Activated T-cell treated with anti-CD3 and anti-CD28 coated beads for 4 hours (primary cell): Measurements from ENCODE around the gene DDX1.

ENCODE experiments used
- DNase-seq: peaks from one replicate; pipeline ENCODE4 v3.0.0-alpha.2; 2020

DDX1 gene

DNA sequence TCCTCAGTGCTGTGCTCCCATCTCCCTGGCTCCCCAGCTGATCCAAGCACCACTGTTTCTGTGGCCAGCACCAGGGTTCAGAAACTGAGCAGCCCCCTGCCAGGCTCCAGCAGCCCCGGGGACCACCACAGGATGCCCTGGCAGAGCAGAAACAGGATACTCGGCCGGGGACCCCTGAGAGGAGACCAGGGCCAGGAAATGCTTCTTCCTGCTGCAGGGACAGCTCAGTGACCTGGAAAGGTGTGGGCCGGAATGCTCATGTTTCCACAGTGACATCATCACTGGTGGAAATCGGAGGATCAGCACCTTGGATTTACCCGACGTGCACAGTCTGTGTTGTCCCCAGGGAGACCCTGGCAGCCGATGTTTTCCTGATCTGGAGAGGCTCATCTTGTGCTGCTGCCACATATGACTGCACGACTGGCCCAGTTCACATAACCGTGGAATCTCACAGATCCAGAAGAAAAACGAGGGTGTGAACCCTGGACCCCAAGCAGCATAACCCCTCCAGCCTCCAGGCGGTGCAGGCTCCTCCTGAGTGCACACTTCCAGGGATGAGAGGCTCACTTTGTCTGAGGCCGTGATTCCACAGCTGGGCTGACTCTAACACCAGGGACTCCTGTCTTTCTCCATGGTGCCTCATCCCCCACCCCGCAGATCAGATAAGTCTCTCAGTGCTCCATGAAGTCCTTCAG lies 58.0 kb downstream of the DDX1 start:
- no peak for DNase-seq

DNA sequence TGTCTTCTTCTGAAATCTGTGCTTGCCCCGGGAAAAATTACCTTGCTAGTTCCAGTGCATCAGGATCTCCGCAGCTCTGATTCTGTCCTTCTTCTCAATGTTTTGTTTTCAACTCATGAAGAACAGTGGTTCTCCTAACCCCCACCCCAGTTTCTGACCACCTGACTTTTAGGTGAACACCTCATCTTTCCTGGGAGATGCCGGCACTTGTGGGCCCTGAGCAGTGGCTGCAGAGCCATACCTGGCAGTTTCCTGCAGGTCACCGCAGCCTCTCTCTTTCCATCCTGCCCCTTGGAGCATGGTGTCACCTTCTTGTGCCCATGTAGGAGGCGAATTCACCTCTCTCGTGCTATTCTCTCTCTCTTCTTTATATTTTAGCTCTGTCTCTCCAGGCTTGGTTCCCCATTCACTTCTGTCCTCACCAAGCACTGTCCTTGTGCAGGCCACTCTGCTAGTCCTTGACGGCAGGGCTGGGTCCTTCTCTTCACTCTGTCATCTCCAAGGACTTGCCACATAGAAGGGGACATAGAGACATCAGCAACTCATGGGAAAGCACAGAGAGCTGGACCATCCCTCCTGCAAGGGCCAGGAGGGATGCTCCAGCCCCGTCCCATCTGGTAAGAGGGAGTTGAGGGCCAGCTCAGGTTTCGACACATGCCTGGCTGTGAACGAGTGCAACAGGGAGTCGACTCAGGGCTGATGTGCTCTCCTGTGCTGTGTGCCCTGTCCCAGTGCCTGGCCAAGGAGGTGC lies 59.1 kb downstream of the DDX1 start:
- DNase-seq, result no peak

GRCh38 chr2:15651367-15651727 lies 59.7 kb downstream of the DDX1 start:
- no peak for DNase-seq

DNA sequence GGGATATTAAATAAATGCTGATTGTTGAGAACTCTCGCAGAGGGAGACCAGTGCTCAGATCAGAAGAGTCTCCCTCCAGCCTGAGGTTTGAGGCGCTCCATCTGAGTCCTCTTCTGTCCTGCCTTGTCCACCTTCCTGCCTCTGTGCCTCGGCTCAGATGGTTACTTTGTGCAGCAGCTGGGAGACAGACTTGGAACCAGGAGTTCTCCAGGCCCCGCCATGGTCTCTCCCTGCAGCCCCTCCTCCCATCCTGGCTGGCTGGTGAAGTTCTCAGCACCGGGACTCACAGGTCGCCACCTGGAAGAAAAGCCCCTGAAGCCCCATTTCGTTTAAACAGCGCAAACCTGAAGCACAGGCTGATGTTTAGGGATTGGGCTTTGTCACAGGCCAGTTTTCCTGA lies 60.6 kb downstream of the DDX1 start:
- DNase-seq, result no peak

DNA sequence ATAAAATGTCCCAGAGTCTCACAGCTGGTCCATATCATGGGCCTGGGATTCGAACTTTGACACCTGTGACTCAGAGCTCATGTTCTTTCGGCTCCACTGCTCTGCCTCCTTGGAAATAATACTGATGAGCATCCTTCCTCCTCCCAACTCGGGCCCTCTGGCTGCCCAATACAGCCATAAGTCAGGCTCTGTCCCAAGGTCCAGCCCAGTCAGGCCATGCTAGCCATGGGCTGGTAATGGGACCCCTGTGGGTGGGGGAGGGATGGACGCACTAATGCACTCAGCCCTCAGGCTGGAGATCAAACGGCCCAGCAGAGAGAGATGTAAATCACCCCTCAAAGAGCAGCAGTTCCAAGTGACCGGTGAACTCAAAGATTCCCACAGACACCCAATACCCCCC lies 61.1 kb downstream of the DDX1 start:
- no peak for DNase-seq

DNA sequence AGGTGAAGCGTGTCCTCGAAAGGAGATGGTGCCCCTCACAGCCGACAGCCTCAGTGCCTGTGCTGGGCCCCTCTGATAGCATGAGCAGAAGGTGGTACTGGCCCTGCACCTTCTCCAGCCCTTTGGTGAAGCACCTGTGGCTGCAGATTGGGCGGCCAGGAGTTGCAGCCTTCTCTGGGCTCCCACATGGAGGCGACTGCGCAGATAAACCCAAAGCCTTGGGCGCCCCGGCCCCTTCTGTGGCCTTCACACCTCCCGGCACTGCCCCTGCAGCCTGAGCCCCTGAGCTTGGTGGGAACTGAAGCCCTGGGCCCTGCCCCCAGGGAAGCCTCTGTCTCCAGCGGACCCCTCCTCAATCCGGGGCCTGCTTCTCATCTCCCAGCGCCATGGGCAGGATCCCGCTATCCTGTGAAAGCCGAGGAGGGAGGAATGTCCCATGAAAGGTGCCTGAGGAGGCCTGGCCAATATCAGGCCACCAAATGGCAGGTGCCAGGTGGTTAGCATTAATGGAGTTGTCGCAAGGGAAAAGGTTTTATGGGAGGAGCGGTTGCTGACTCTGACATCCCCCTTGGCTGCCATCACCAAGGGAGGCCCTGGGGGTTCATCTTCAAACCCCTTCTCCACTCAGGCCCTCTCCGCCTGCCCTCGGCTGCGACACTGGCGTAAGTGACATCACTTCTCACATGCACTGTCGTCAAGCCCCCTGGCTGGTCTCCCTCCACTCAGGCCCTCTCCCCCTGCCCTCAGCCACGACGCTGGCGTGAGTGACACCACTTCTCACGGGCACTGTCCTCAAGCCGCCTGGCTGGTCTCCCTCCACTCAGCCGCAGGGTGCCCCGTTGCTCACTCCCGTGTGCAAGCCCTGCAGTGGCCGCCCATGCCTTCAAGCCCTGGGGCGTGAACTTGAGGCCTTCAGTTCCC lies 62.4 kb downstream of the DDX1 start:
- no peak for DNase-seq

DNA sequence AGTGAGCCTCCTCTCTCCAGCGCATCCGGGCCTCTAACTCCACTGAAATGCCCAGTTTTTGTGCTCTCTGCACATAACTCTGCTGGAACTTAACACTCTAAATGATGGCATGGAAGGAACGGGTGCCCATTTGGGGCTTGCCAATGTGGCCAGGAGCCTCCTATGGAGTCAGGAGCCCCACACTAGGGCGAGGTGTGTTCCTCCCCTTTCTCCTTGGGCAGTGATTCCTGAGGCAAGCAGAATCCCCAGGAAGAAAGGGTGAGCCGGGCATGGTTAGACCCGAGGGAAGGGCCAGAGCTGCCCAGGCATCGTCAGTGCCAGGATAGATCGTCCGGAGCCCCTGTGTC lies 63.0 kb downstream of the DDX1 start:
- DNase-seq, result no peak

GRCh38 chr2:15655123-15655887 lies 63.6 kb downstream of the DDX1 start:
- DNase-seq, result no peak

GRCh38 chr2:15656090-15656489 lies 64.4 kb downstream of the DDX1 start:
- no peak for DNase-seq

DNA sequence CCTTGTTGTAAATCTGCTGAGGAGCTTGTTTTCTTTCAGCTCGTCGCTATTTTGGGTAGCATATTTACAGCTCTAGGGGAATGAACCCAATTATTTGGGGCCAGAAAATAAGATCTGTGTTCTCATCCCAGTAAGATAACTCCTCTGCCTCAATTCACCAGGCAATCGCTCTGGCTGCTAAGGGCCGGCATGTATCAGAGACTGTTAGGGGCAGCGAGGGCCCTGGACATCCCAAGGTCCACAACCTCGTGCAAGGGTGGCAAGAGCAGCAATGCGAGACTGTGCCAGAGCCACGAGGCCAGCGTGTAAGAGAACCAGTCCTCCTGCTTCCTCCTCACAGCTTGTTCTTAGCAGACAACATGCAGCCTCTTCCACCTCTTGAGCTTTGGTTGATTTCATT lies 66.1 kb downstream of the DDX1 start:
- no peak for DNase-seq

DNA sequence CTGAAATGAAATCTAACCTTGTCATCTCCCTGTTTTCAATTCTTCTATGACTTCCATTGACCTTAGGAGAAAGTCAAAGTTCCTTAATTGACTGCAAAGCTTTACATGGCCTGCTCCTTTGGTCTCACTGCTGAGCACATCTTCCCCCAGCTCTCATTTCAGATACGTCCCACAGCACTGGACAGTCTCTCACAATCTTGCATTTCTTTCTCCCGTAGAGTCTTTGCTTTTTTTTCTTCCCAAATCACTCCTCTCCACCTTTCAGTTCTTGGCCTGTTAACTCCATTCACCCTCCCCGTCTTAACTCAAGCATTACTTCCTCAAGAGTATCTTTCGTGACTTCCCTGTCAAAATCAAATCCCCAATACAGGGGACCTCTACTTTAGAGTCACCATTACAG lies 67.2 kb downstream of the DDX1 start:
- no peak for DNase-seq

GRCh38 chr2:15660491-15661294 lies 69.0 kb downstream of the DDX1 start:
- DNase-seq, result no peak

DNA sequence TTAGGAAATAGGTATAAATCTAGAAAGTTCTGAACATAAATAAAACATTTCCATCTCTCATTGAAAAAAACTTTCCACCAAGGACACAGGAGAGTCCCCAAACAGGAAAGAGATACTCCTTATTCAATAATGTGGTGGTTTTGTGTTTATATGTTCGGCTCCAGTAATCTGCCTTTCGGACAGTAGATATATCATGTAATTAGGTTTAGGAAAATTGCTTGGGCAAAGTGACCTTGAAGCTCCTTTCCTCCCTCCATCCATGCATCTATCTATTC lies 69.6 kb downstream of the DDX1 start:
- no peak for DNase-seq

GRCh38 chr2:15662026-15662425 lies 70.4 kb downstream of the DDX1 start:
- no peak for DNase-seq

GRCh38 chr2:15662579-15662978 lies 70.9 kb downstream of the DDX1 start:
- no peak for DNase-seq

- DNase-seq, result no peak
These were observed 72.1 kb downstream of the DDX1 start for GRCh38 chr2:15663802-15664201.

GRCh38 chr2:15664273-15665066 lies 72.8 kb downstream of the DDX1 start:
- DNase-seq, result no peak

- DNase-seq, result no peak
These were observed 73.6 kb downstream of the DDX1 start for GRCh38 chr2:15665067-15665942.

- DNase-seq, result no peak
These were observed 74.3 kb downstream of the DDX1 start for GRCh38 chr2:15665943-15666460.
